Upper lobe of left lung (tissue), 6 donors: Measurements from ENCODE around the gene SERPINB1. TPM values are rescaled to one million over a fixed set of nuclear protein-coding genes. Genes with fewer than 3 reads are reported as not detected.

ENCODE experiments used
- ATAC-seq, 2 donors: fragments of 200-7000 bp; cut with Tn5 transposase; one replicate each; pipeline ENCODE4 v1.9.1; 2022; ENCODE audit warnings: mild to moderate bottlenecking in 2 of 2, moderate library complexity in 2 of 2; ENCODE audit not compliant: low FRiP score in 2 of 2
- DNase-seq, 2 donors: peaks; one replicate each; pipeline ENCODE4 v3.0.0-alpha.2; 2019 to 2020
- H3K27ac ChIP-seq, 4 donors: fragments of 200-600 bp; sonication (generic); one replicate each; pipeline ENCODE4 v1.5.1; 2016 to 2019
- H3K27me3 ChIP-seq, 4 donors: fragments of 200-600 bp; sonication (generic); one replicate each; pipeline ENCODE4 v1.5.1; 2017 to 2019
- H3K36me3 ChIP-seq, 4 donors: fragments of 200-600 bp; sonication (generic); one replicate each; pipeline ENCODE4 v1.5.1; 2016 to 2019
- H3K4me1 ChIP-seq, 4 donors: fragments of 200-600 bp; sonication (generic); one replicate each; pipeline ENCODE4 v1.5.1; 2018 to 2019
- H3K4me3 ChIP-seq, 4 donors: fragments of 200-600 bp; sonication (generic); one replicate each; pipeline ENCODE4 v1.5.1; 2017 to 2019; ENCODE audit warnings: mild to moderate bottlenecking in 2 of 4, moderate library complexity in 1 of 4
- H3K9me3 ChIP-seq, 4 donors: fragments of 200-600 bp; sonication (generic); one replicate each; pipeline ENCODE4 v1.5.1; 2018 to 2019
- CTCF ChIP-seq, 6 experiments: fragments of 450-650 bp in 4 of 6; fragments of 200-600 bp in 2 of 6; sonication (generic) in 2 of 6; IDR thresholded peaks; one replicate each; pipeline ENCODE4 v1.5.1; 2016 to 2019; ENCODE audit warnings: antibody characterized with exemption in 6 of 6
- EP300 ChIP-seq, 4 donors: sonication (generic); formaldehyde crosslinking; IDR thresholded peaks; one replicate each; pipeline ENCODE4 v1.5.1; 2017; ENCODE audit warnings: antibody characterized with exemption in 4 of 4, control low read depth in 2 of 4
- POLR2A ChIP-seq, 4 donors: fragments of 450-650 bp; IDR thresholded peaks; one replicate each; pipeline ENCODE4 v1.5.1; 2016 to 2017; ENCODE audit warnings: antibody characterized with exemption in 4 of 4, mild to moderate bottlenecking in 2 of 4
- POLR2AphosphoS5 ChIP-seq, 2 donors: sonication (generic); formaldehyde crosslinking; IDR thresholded peaks; one replicate each; pipeline ENCODE4 v1.5.1; 2017; ENCODE audit warnings: antibody characterized with exemption in 2 of 2
- WGBS, 2 donors: methylation state at CpG; one replicate each; pipeline ENCODE4 v1.1.5; 2017 to 2018; 5-methylcytosine and 5-hydroxymethylcytosine counted together
- total RNA-seq, 6 donors: library from RNA; depleted of rRNA in 4 of 6; stranded (reverse); fragments of >200 nt in 4 of 6; gene quantifications; one replicate each; pipeline versions ENCODE4 v1.1.0 to v1.2.1, GENCODE V29; 2016 to 2021
- donor health status: DM: no; HTN: no; CAD: no; lungs with moderate emphysema.
- donor health status: DM: no; HTN: yes; CAD: no; lungs with severe emphysema.

The SERPINB1 gene
- total RNA-seq, 6 donors from 2014 or later = 56.6 to 184 (median 102) TPM

DNA sequence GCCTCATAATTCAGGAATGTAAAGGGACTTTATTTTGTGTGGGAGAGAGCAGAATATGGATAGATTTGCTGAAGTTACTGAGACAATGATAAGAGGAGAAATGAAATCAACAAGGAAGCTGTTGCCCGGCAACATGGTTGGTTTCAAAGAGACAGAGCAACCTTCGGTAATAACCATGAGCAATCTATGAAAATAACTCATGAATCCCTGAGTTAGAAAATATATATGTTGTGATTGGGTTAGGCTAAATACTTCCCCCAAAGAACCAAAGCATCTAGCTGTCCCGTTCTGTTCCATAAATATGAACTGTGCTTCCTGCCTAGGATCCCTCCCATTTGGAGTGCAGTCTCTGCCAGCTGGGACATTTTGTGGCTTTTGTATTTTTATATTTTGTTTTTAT, 23.1 kb downstream of the SERPINB1 start:
- DNase-seq (no peak), ATAC-seq (peak in 1 of 2 donors; percentile 55)
- no peak for TF ChIP-seq EP300 (IDR thresholded peaks at IDR 0.05)
- no peak for TF ChIP-seq POLR2A (IDR thresholded peaks at IDR 0.05)
- no peak for TF ChIP-seq CTCF (IDR thresholded peaks at IDR 0.05)
- TF ChIP-seq POLR2AphosphoS5 (IDR thresholded peaks at IDR 0.05) = no peak
- Histone ChIP-seq H3K27me3 (no peaks in the 10 kb centered on the region), H3K9me3 (peaks cover 7 to 8% (median 8%) of the 10 kb centered on the region in 4 donors), H3K36me3 (no peaks in the 10 kb centered on the region), H3K4me3 (no peak overlapping the region), H3K27ac (peak overlapping the region; percentile 60 to 78 (median 66)), H3K4me1 (peaks cover 23 to 36% (median 30%) of the 10 kb centered on the region in 4 donors)
- 13 to 15% methylated on average over 3 of the region's 3 CpGs for WGBS, 2 donors

GRCh38 chr6:2817903-2818443, 23.7 kb downstream of the SERPINB1 start:
- Histone ChIP-seq H3K4me1 (peaks cover 23 to 36% (median 30%) of the 10 kb centered on the region in 4 donors), H3K9me3 (peaks cover 7 to 8% (median 8%) of the 10 kb centered on the region in 4 donors), H3K27ac (peak overlapping the region; percentile 60 to 78 (median 66)), H3K36me3 (no peaks in the 10 kb centered on the region), H3K27me3 (no peaks in the 10 kb centered on the region), H3K4me3 (no peak overlapping the region)
- DNase-seq (no peak), ATAC-seq (peak; percentile 66 to 79)
- WGBS, 2 donors = 16 to 18% methylated on average over 4 of the region's 4 CpGs
- TF ChIP-seq EP300 (IDR thresholded peaks at IDR 0.05) (peak in 2 of 4 donors; percentile 37 to 80), POLR2A (IDR thresholded peaks at IDR 0.05) (no peak), POLR2AphosphoS5 (IDR thresholded peaks at IDR 0.05) (peak in 1 of 2 donors; percentile 26), CTCF (IDR thresholded peaks at IDR 0.05) (no peak)

DNA sequence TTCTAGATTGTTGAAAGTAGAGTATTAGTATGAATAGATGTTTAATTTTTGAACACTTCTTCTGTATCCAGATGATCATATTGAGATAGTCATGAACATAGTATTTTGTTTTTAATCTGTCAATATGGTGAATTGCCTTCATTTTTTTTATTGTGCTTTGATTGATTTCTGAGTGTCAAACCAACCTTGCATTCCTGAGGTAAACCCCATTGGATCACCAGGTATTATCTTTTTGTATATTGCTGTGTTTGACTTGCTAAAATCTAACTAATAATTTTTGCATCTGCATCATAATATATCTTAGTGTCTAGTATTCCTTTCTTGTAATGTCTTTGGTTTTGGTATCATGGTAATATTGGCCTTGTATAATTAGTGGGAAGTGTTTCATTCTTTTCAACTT, 25.5 kb downstream of the SERPINB1 start:
- Histone ChIP-seq H3K4me1 (peaks cover 23 to 36% (median 30%) of the 10 kb centered on the region in 4 donors), H3K27me3 (no peaks in the 10 kb centered on the region), H3K27ac (no peak overlapping the region), H3K4me3 (no peak overlapping the region), H3K9me3 (peaks cover 7 to 8% (median 8%) of the 10 kb centered on the region in 4 donors), H3K36me3 (no peaks in the 10 kb centered on the region)
- ATAC-seq (no peak), DNase-seq (no peak)
- TF ChIP-seq EP300 (IDR thresholded peaks at IDR 0.05) (no peak), CTCF (IDR thresholded peaks at IDR 0.05) (no peak), POLR2A (IDR thresholded peaks at IDR 0.05) (no peak), POLR2AphosphoS5 (IDR thresholded peaks at IDR 0.05) (no peak)

- Histone ChIP-seq H3K27ac (no peak overlapping the region), H3K4me1 (peaks cover 8 to 29% (median 25%) of the 10 kb centered on the region in 4 donors), H3K4me3 (no peak overlapping the region), H3K27me3 (no peaks in the 10 kb centered on the region), H3K9me3 (peaks cover 7 to 8% (median 8%) of the 10 kb centered on the region in 4 donors), H3K36me3 (no peaks in the 10 kb centered on the region)
- DNase-seq (no peak), ATAC-seq (no peak)
- WGBS, 2 donors = 88 to 95% methylated on average over 3 of the region's 3 CpGs
- TF ChIP-seq POLR2A (IDR thresholded peaks at IDR 0.05) (no peak), POLR2AphosphoS5 (IDR thresholded peaks at IDR 0.05) (no peak), CTCF (IDR thresholded peaks at IDR 0.05) (no peak), EP300 (IDR thresholded peaks at IDR 0.05) (no peak)
These were observed 29.0 kb downstream of the SERPINB1 start for GRCh38 chr6:2812695-2813094.
